Astrocyte of the cerebellum (primary cell): ENCODE measurements around the gene AP2M1.

Source experiments
- DNase-seq: peaks from one replicate; pipeline ENCODE4 v3.0.0-alpha.2; 2011; ENCODE audit warnings: low read depth
- H3K4me3 ChIP-seq: 2 replicates; pipeline ENCODE4 v1.5.1; 2011; ENCODE audit warnings: mild to moderate bottlenecking, low read depth, low read length, moderate library complexity
- CTCF ChIP-seq: IDR thresholded peaks from 2 replicates; pipeline ENCODE4 v1.5.1; 2012; ENCODE audit warnings: low read length, low read depth, moderate library complexity, mild to moderate bottlenecking; ENCODE audit errors: missing control alignments
- in situ Hi-C: cut with HindIII; loops from 2 replicates; pipeline ENCODE4 v1.10.0; 2017; ENCODE audit warnings: low sequenced_read_pairs

Gene AP2M1

GRCh38 chr3:184174646-184175492 is at the start of gene AP2M1:
TSS of gene AP2M1 (plus strand) at chr3:184174855. CDS start at chr3:184176994, 2,139 bp downstream.
- peak; percentile 99 for DNase-seq
- in situ Hi-C loops: no loop called here
- H3K4me3 ChIP-seq: peak within 1 kb of the TSS; percentile 98
- no peak for TF ChIP-seq CTCF

GRCh38 chr3:184126006-184126405 is 48.6 kb upstream of the AP2M1 start:
- no peak for DNase-seq
- in situ Hi-C loops: no loop called here
- no peak overlapping the region for H3K4me3 ChIP-seq
- no peak for TF ChIP-seq CTCF

- H3K4me3 ChIP-seq: no peak overlapping the region
- peak; percentile 41 for TF ChIP-seq CTCF
- no peak for DNase-seq
- in situ Hi-C loops: no loop called here
Measured at GRCh38 chr3:184129012-184129411, 45.6 kb upstream of the AP2M1 start.

GRCh38 chr3:184132945-184133344 is 41.7 kb upstream of the AP2M1 start:
- no peak for DNase-seq
- H3K4me3 ChIP-seq: no peak overlapping the region
- in situ Hi-C loops: no loop called here
- no peak for TF ChIP-seq CTCF

- no peak for DNase-seq
- in situ Hi-C loops: no loop called here
- no peak for TF ChIP-seq CTCF
- H3K4me3 ChIP-seq: peak overlapping the region; percentile 98
Measured at GRCh38 chr3:184133840-184134745, 40.6 kb upstream of the AP2M1 start.

- no peak for DNase-seq
- H3K4me3 ChIP-seq: peak overlapping the region; percentile 98
- in situ Hi-C loops: no loop called here
- no peak for TF ChIP-seq CTCF
Measured at GRCh38 chr3:184134746-184135148, 39.9 kb upstream of the AP2M1 start.
